Stimulated activated memory B cell treated with anti-CD40 and anti-IgM and Interleukin-4, amounts not matched to agents 10 μg/mL and 1 μg/mL and 100 μg/mL, for 72 hours (primary cell): ENCODE results near the gene C9orf85.
"Not testable (repeated sequence)": the region's sequence is repeated elsewhere in the genome, so short reads cannot be mapped to it uniquely, and the experiment has no call there.

Experiments used
- ATAC-seq: fragments of 150-1000 bp; cut with Tn5 transposase; 2 replicates; pipeline ENCODE4 v1.10.0; 2021
- H3K27ac Mint-ChIP-seq: one replicate; pipeline ENCODE4 v1.8.0; 2022; ENCODE audit warnings: mild to moderate bottlenecking, mixed read lengths
- H3K27me3 Mint-ChIP-seq: one replicate; pipeline ENCODE4 v1.8.0; 2022; ENCODE audit warnings: mixed read lengths
- H3K36me3 Mint-ChIP-seq: one replicate; pipeline ENCODE4 v1.8.0; 2022; ENCODE audit warnings: mixed read lengths
- H3K4me1 Mint-ChIP-seq: one replicate; pipeline ENCODE4 v1.8.0; 2022; ENCODE audit warnings: mixed read lengths
- H3K4me3 Mint-ChIP-seq: one replicate; pipeline ENCODE4 v1.8.0; 2022; ENCODE audit warnings: mild to moderate bottlenecking, moderate library complexity, mixed read lengths
- H3K9me3 Mint-ChIP-seq: one replicate; pipeline ENCODE4 v1.8.0; 2022; ENCODE audit warnings: mixed read lengths

Gene C9orf85

GRCh38 chr9:71895117-71895516, 16.3 kb upstream of the C9orf85 start:
- no peak overlapping the region for H3K4me3 Mint-ChIP-seq

GRCh38 chr9:71895955-71896354, 15.5 kb upstream of the C9orf85 start:
- no peak for ATAC-seq
- Mint-ChIP-seq H3K27ac (peak overlapping the region; percentile 72), H3K4me1 (peaks cover 68% of the 10 kb centered on the region), H3K4me3 (no peak overlapping the region), H3K36me3 (peaks cover 6% of the 10 kb centered on the region), H3K27me3 (no peaks in the 10 kb centered on the region), H3K9me3 (no peaks in the 10 kb centered on the region)

More at GRCh38 chr9:71895117-71895516, 16.3 kb upstream of the C9orf85 start:
- no peak for ATAC-seq
- Mint-ChIP-seq H3K27ac (no peak overlapping the region), H3K36me3 (peaks cover 6% of the 10 kb centered on the region), H3K9me3 (no peaks in the 10 kb centered on the region), H3K4me1 (peaks cover 60% of the 10 kb centered on the region), H3K27me3 (no peaks in the 10 kb centered on the region)

GRCh38 chr9:71896761-71897160, 14.7 kb upstream of the C9orf85 start:
- no peaks in the 10 kb centered on the region for H3K27me3 Mint-ChIP-seq
- no peaks in the 10 kb centered on the region for H3K9me3 Mint-ChIP-seq
- H3K4me1 Mint-ChIP-seq, result peaks cover 68% of the 10 kb centered on the region
- no peak overlapping the region for H3K4me3 Mint-ChIP-seq
- peak overlapping the region; percentile 72 for H3K27ac Mint-ChIP-seq
- H3K36me3 Mint-ChIP-seq, result peaks cover 6% of the 10 kb centered on the region
- no peak for ATAC-seq

- peaks cover 6% of the 10 kb centered on the region for H3K36me3 Mint-ChIP-seq
- H3K4me3 Mint-ChIP-seq, result no peak overlapping the region
- peak overlapping the region; percentile 72 for H3K27ac Mint-ChIP-seq
- H3K9me3 Mint-ChIP-seq, result no peaks in the 10 kb centered on the region
- ATAC-seq, result peak; percentile 61
- no peaks in the 10 kb centered on the region for H3K27me3 Mint-ChIP-seq
- H3K4me1 Mint-ChIP-seq, result peaks cover 73% of the 10 kb centered on the region
These were observed 13.9 kb upstream of the C9orf85 start for GRCh38 chr9:71897577-71897976.

GRCh38 chr9:71898756-71899155, 12.7 kb upstream of the C9orf85 start:
- H3K4me1 Mint-ChIP-seq, result peaks cover 67% of the 10 kb centered on the region
- not testable (repeated sequence) for H3K27ac Mint-ChIP-seq, H3K4me3 Mint-ChIP-seq, H3K36me3 Mint-ChIP-seq, H3K27me3 Mint-ChIP-seq, H3K9me3 Mint-ChIP-seq, ATAC-seq

GRCh38 chr9:71901695-71902597, 9.5 kb upstream of the C9orf85 start:
- Mint-ChIP-seq H3K36me3 (peaks cover 12% of the 10 kb centered on the region), H3K4me3 (no peak overlapping the region), H3K4me1 (peaks cover 54% of the 10 kb centered on the region), H3K27ac (peak overlapping the region; percentile 31), H3K27me3 (no peaks in the 10 kb centered on the region), H3K9me3 (no peaks in the 10 kb centered on the region)
- no peak for ATAC-seq

GRCh38 chr9:71904076-71904475, 7.4 kb upstream of the C9orf85 start:
- no peaks in the 10 kb centered on the region for H3K27me3 Mint-ChIP-seq
- peaks cover 45% of the 10 kb centered on the region for H3K4me1 Mint-ChIP-seq
- H3K9me3 Mint-ChIP-seq, result no peaks in the 10 kb centered on the region
- no peak for ATAC-seq
- H3K27ac Mint-ChIP-seq, result no peak overlapping the region
- peaks cover 6% of the 10 kb centered on the region for H3K36me3 Mint-ChIP-seq
- H3K4me3 Mint-ChIP-seq, result no peak overlapping the region

GRCh38 chr9:71908825-71909224, 2.6 kb upstream of the C9orf85 start:
- H3K27ac Mint-ChIP-seq, result no peak overlapping the region
- H3K9me3 Mint-ChIP-seq, result no peaks in the 10 kb centered on the region
- H3K27me3 Mint-ChIP-seq, result no peaks in the 10 kb centered on the region
- H3K4me3 Mint-ChIP-seq, result peak overlapping the region; percentile 100
- no peak for ATAC-seq
- H3K4me1 Mint-ChIP-seq, result peaks cover 35% of the 10 kb centered on the region
- H3K36me3 Mint-ChIP-seq, result peaks cover 6% of the 10 kb centered on the region

GRCh38 chr9:71909887-71910649, 1.4 kb upstream of the C9orf85 start:
- Mint-ChIP-seq H3K4me1 (peaks cover 37% of the 10 kb centered on the region), H3K9me3 (no peaks in the 10 kb centered on the region), H3K27me3 (no peaks in the 10 kb centered on the region), H3K36me3 (peaks cover 6% of the 10 kb centered on the region), H3K4me3 (peak overlapping the region; percentile 100), H3K27ac (peak overlapping the region; percentile 89)
- ATAC-seq, result peak; percentile 16

GRCh38 chr9:71910650-71911060, 784 bp upstream of the C9orf85 start:
- H3K36me3 Mint-ChIP-seq, result peaks cover 4% of the 10 kb centered on the region
- peaks cover 43% of the 10 kb centered on the region for H3K4me1 Mint-ChIP-seq
- peak; percentile 45 for ATAC-seq
- peak overlapping the region; percentile 100 for H3K4me3 Mint-ChIP-seq
- peak overlapping the region; percentile 89 for H3K27ac Mint-ChIP-seq
- no peaks in the 10 kb centered on the region for H3K27me3 Mint-ChIP-seq
- H3K9me3 Mint-ChIP-seq, result no peaks in the 10 kb centered on the region

GRCh38 chr9:71911908-71912335, 483 bp downstream of the C9orf85 start:
- H3K27ac Mint-ChIP-seq, result peak overlapping the region; percentile 89
- H3K36me3 Mint-ChIP-seq, result no peaks in the 10 kb centered on the region
- no peaks in the 10 kb centered on the region for H3K27me3 Mint-ChIP-seq
- H3K9me3 Mint-ChIP-seq, result no peaks in the 10 kb centered on the region
- no peak for ATAC-seq
- peak overlapping the region; percentile 100 for H3K4me3 Mint-ChIP-seq
- H3K4me1 Mint-ChIP-seq, result peaks cover 47% of the 10 kb centered on the region

GRCh38 chr9:71915495-71915894, 4.1 kb downstream of the C9orf85 start:
- ATAC-seq, result no peak
- Mint-ChIP-seq H3K4me1 (peaks cover 41% of the 10 kb centered on the region), H3K27me3 (no peaks in the 10 kb centered on the region), H3K36me3 (peaks cover 5% of the 10 kb centered on the region), H3K9me3 (no peaks in the 10 kb centered on the region), H3K27ac (no peak overlapping the region), H3K4me3 (no peak overlapping the region)

GRCh38 chr9:71916834-71917534, 5.5 kb downstream of the C9orf85 start:
- H3K4me3 Mint-ChIP-seq, result no peak overlapping the region
- H3K27me3 Mint-ChIP-seq, result no peaks in the 10 kb centered on the region
- peaks cover 36% of the 10 kb centered on the region for H3K4me1 Mint-ChIP-seq
- ATAC-seq, result no peak
- H3K36me3 Mint-ChIP-seq, result peaks cover 6% of the 10 kb centered on the region
- H3K9me3 Mint-ChIP-seq, result no peaks in the 10 kb centered on the region
- no peak overlapping the region for H3K27ac Mint-ChIP-seq

- Mint-ChIP-seq H3K4me3 (no peak overlapping the region), H3K9me3 (no peaks in the 10 kb centered on the region), H3K27me3 (no peaks in the 10 kb centered on the region), H3K36me3 (peaks cover 13% of the 10 kb centered on the region), H3K27ac (no peak overlapping the region), H3K4me1 (peaks cover 36% of the 10 kb centered on the region)
- no peak for ATAC-seq
These were observed 7.0 kb downstream of the C9orf85 start for GRCh38 chr9:71918419-71918818.
